Amygdala (tissue), 56 donors: ENCODE measurements around the gene RFC5.

Experiments
- DNase-seq, 56 donors: peaks; one replicate each; lab custom pipeline; 2025; lab: John Stamatoyannopoulos, UW

Gene RFC5

DNA sequence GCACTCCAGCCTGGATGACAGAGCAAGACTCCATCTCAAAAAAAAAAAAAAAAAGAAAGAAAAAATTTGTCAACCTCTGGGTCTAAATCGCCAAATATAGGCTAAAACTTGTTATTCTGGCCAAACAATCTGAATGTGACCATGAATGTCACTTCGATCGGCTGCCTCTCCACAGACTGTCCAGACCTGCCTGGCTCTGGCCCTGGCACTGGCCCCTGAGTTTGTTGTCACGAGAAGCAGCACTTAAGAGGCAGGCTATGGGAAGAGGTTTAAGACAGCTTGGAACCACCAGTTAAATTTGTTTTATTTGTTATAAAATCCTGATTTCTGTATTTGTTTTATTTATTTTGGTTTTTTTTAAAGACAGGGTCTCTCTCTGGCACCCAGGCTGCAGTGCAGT is 29.9 kb downstream of the RFC5 start:
- DNase-seq, result no peak

- no peak for DNase-seq
Measured at GRCh38 chr12:118050972-118051910, 34.7 kb downstream of the RFC5 start.

GRCh38 chr12:118052324-118053070 is 36.0 kb downstream of the RFC5 start:
- DNase-seq, result peak in 38 of 56 donors; percentile 3 to 74 (median 29)

DNA sequence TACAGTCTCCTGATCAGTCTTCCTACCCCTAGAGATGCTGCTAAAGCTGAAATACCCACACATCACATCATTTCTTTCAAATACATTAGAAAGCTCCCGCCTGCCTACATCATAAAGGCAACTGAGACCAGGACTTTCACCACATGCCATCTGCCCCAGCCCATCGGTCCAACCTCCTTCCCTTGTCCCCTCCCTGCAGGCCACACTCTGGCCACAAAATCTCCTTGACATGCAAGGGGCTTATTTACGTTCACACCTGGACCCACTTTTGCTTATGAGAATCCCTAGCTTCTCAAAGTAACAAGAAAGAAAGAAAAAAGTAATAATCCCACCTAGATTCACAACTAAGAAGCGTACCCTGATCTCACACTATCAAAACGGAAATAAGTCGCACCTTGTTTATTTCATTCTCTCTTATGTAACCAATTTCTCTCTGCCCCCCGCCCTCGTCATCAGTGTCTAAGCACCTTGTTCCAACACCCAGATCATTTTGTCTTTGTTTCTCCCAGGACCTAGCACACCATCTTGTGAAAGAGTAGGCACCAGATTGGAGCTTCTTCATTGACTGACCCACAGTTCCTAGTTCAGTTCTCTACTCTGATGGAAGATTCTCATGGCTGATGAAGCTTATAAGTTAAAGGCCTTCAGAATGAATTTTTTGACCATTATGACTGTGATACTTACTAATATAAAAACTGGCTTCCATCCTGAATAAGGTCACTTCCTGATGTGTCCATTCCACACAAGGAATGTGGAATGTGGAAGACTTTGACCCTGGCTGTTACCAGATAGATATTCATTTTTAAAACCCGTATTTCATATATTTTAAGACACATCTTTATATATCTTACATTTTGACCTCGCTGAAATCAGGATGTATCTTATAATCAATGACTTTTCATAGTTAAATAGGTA is 36.8 kb downstream of the RFC5 start:
- DNase-seq, result no peak

GRCh38 chr12:118055144-118055557 is 38.6 kb downstream of the RFC5 start:
- DNase-seq, result peak in 8 of 56 donors; percentile 1 to 33 (median 8)

GRCh38 chr12:118055865-118056773 is 39.6 kb downstream of the RFC5 start:
- DNase-seq, result no peak

- no peak for DNase-seq
Measured at GRCh38 chr12:118058227-118058626, 41.7 kb downstream of the RFC5 start.

GRCh38 chr12:118058881-118059280 is 42.4 kb downstream of the RFC5 start:
- DNase-seq, result no peak

DNA sequence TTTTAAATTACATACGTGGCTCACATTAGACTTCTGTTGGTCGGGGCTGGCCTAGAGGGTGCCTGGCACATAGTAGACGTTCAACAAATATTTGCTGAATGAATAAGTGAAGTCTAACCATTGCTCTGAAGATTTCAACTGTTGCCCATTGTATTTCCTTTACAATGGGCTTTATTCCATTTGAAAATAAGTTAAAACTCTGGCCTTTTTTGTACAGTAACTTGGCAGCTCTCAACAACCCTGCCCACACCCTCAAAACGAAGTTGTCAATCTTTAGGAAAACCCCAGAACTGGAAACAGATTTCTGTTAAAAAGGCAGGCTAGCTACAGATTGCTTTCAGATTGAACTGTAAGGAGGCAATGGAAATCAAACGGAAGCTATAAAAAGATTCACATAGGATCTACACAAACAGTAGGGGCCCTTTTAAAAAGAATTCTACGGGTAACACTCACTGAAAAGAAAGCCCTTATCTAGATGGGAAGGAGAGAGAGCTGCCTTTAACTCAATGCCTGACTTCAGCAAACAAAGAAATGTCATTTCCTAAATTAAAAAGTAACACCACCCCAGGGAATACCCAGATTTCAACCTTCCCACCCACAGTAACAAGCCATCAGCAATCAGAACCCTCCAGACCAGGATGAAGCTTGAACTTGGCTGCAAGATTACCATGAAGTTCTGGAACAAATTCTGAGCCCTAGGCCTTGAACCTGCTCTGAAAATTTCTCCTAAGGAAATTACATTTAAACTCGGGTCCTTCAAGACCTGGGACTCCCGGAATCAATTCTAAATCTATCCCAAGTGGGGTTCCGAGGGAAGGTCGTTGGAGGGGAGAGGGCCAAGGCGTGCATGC is 43.1 kb downstream of the RFC5 start:
- DNase-seq, result peak in 6 of 56 donors; percentile 6 to 62 (median 32)

DNA sequence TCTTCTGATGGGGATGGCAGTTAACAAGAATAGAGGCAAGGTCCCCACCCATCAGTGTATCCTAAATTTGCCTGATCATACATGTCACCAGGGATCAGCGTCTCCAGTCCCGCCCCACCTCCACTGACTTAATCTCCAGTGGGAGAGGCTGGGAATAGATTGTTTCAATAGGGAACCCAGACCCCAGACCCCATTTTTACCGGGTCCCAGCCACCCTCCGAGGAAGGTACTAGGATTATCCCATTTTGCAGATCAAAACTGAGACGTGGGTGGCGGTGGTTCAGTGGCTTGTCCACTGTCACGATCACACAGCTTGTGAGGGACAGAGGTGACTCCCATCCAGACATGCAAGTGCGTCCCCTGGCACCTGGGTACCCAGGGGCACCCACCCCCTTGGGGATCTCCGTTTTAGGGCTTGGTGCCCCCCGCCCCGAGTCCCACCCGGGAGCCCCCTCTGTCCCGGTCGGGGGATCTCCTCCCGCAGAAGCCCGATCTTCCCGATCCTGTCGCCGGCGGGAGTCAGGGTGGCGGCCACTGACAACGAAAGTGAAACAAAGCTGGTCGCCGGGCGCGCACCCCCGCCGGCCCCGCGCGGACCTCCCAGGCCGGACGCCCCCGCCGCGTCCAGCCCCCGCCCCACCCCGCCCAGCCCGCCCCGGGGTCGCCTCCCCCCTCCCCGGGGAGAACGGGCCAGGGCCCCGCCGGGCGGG is 44.0 kb downstream of the RFC5 start:
- DNase-seq, result peak in 39 of 56 donors; percentile 3 to 76 (median 46)

DNA sequence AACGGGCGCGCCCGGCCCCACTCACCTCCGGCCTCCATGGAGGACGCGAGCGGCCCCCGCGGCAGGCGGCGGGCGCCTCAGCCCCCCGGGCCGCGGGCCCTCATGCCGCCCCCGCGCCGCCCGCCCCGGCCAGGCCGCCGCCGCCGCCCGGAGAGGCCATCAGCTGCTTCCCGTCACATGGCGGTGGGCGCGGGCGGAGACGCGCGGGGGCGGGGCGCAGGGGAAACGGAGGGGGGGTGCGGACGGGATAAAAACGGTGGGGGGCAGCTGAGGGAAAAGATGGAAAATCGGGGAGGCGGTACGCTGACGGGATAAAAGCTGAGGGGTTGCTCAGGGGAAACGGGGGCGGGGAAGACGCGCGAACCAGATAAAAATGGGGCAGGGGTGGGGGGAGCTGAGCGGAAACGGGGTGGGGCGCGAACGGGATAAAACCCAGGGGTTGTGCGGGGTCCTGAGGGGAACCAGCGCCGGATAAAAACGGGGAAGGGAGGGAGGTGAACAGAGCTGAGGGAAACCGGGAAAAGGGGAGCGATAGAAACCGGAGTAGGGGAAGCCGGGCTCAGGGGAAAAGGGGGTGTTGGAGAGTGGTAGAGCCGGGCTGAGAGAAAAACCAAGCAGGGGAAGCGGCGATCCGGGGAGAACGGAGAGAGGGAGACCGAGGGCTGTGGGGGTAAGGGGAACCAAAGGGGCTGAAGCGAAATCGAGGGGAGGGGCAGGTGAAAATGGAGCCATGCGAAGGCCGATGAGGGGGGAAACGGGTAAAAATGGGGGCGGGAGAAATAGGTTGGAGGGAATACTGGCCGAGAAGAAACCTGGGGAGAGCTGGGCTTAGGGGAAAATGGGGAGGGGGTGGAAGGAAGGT is 44.7 kb downstream of the RFC5 start, which contains the start of gene WSB2:
WSB2 (minus strand) TSS at position 169 of the 862 bp plus-strand sequence; CDS start at position 38, 131 bp downstream.
- DNase-seq, result peak in 54 of 56 donors; percentile 21 to 85 (median 64)

- DNase-seq, result peak in 30 of 56 donors; percentile 3 to 63 (median 24)
Measured at GRCh38 chr12:118061873-118062843, 45.7 kb downstream of the RFC5 start.

DNA sequence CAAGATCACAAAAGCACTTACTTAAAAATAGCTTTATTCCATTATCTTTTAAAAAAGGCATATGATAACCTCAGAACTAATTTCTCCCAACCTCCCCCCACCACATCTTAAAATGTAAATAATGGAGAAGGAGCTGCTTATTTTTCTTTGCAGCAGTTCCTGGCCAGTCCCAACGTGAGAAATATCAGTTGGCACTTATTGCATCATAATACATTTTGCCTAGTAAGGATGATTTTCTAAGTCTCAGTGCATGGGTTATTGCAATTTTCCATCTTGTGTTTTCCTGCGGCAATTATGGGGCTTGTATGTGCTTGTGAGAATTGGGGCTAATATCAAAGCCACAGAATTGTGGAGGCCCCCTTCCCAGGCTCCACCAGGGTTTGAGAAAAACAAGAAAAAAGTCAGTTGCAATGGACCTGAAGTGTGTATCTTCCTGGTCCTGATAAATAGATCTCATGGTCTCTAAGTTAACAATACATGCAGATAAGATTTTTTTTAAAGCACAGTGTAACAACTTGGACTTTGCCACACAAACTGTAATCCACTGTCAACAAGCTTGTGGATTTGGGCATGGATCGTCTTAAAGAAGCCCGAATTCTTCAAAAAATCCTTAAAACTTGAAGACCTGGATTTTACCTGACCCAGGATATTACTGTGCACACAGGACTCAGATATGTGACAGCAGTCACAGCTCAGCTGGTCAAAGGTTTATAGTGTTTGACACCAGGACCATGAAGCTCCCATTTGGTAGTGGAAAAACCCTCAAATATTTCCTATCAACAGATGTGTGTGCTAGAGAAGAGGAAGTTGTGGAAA is 47.3 kb downstream of the RFC5 start:
- DNase-seq, result no peak

- DNase-seq, result no peak
Measured at GRCh38 chr12:118064608-118065007, 48.1 kb downstream of the RFC5 start.
